Spleen (tissue), 11 donors: ENCODE results near the gene VPS54. TPM values are rescaled to one million over a fixed set of nuclear protein-coding genes. Genes with fewer than 3 reads are reported as not detected.
"Not testable (repeated sequence)": the region's sequence is repeated elsewhere in the genome, so short reads cannot be mapped to it uniquely, and the experiment has no call there.

ENCODE experiments used
- DNase-seq: peaks from one replicate; pipeline ENCODE4 v3.0.0-alpha.2; 2020
- H3K27ac ChIP-seq, 8 donors: fragments of 200-600 bp; sonication (generic) in 7 of 8; 1 replicate in 4 of 8; 2 replicates in 4 of 8; pipeline versions ENCODE4 v1.5.0 to v1.8.0; 2016 to 2021; ENCODE audit warnings: inconsistent platforms in 4 of 8, mild to moderate bottlenecking in 4 of 8, moderate library complexity in 1 of 8
- H3K27me3 ChIP-seq, 7 donors: fragments of 200-600 bp; sonication (generic) in 6 of 7; replicated peaks in 1 of 7; 1 replicate in 4 of 7; 2 replicates in 3 of 7; pipeline versions ENCODE4 v1.5.0 to v1.8.0; 2016 to 2021; ENCODE audit warnings: inconsistent platforms in 3 of 7, mild to moderate bottlenecking in 1 of 7
- H3K36me3 ChIP-seq, 6 donors: fragments of 200-600 bp; sonication (generic) in 5 of 6; 1 replicate in 4 of 6; 2 replicates in 2 of 6; pipeline versions ENCODE4 v1.5.0 to v1.8.0; 2016 to 2021; ENCODE audit warnings: inconsistent platforms in 2 of 6
- H3K4me1 ChIP-seq, 6 donors: fragments of 200-600 bp; sonication (generic) in 5 of 6; 1 replicate in 3 of 6; 2 replicates in 3 of 6; pipeline versions ENCODE4 v1.5.0 to v1.8.0; 2016 to 2021; ENCODE audit warnings: inconsistent platforms in 3 of 6
- H3K4me3 ChIP-seq, 8 donors: fragments of 200-600 bp; sonication (generic) in 7 of 8; 1 replicate in 4 of 8; 2 replicates in 4 of 8; pipeline versions ENCODE4 v1.5.0 to v1.8.0; 2016 to 2021; ENCODE audit warnings: inconsistent platforms in 4 of 8, mild to moderate bottlenecking in 4 of 8, moderate library complexity in 2 of 8
- H3K9me3 ChIP-seq, 8 donors: fragments of 200-600 bp; sonication (generic) in 7 of 8; 1 replicate in 4 of 8; 2 replicates in 4 of 8; pipeline versions ENCODE4 v1.5.0 to v1.8.0; 2016 to 2021; ENCODE audit warnings: inconsistent platforms in 4 of 8
- POLR2A ChIP-seq, 3 donors: fragments of 450-650 bp; IDR thresholded peaks; one replicate each; pipeline ENCODE4 v1.5.1; 2017; ENCODE audit warnings: antibody characterized with exemption in 3 of 3, mild to moderate bottlenecking in 1 of 3
- POLR2AphosphoS5 ChIP-seq, 3 donors: sonication (generic); formaldehyde crosslinking; IDR thresholded peaks; one replicate each; pipeline ENCODE4 v1.5.1; 2017; ENCODE audit warnings: antibody characterized with exemption in 3 of 3
- WGBS, 5 donors: extraction: QIAGEN DNeasy Blood & Tissue Kit in 3 of 5; methylation state at CpG; one replicate each; pipeline versions ENCODE4 v1.1.5 to v1.1.7; 2013 to 2018; 5-methylcytosine and 5-hydroxymethylcytosine counted together
- intact Hi-C: fragments of 100-400 bp; cut with DNase I; formaldehyde crosslinking; loops from one replicate; pipeline ENCODE4 v1.15.0; 2023; ENCODE audit warnings: low total_unique reads
- polyA plus RNA-seq, 3 donors: library from polyadenylated mRNA; stranded (reverse); fragments of 200-250 nt; gene quantifications; one replicate each; pipeline ENCODE4 v1.2.1, GENCODE V29; 2013
- total RNA-seq, 7 donors: library from RNA; depleted of rRNA in 3 of 7; stranded (reverse); fragments of >200 nt in 3 of 7; fragmentation: NEBNext Ultra II Directional in 4 of 7; extraction: Animal tissue kit (Norgen Biotek cat#: 25700) in 4 of 7; gene quantifications; one replicate each; pipeline versions ENCODE4 v1.1.0 to v1.2.1, GENCODE V29; 2016 to 2021
- TF ChIP-seq, protein P1 (sequence below), 11 experiments: fragments of 200-600 bp in 7 of 11; fragments of 450-650 bp in 4 of 11; sonication (generic) in 4 of 11; IDR thresholded peaks in 8 of 11; conservative IDR thresholded peaks in 3 of 11; 1 replicate in 7 of 11; 2 replicates in 4 of 11; pipeline versions ENCODE4 v1.4.0 to v1.8.0; 2016 to 2021; ENCODE audit warnings: antibody characterized with exemption in 11 of 11, inconsistent platforms in 4 of 11, mild to moderate bottlenecking in 1 of 11
- donor health status: healthy with polysubstance abuse.
- donor health status: DM: no; HTN: no; CAD: no; lungs with moderate emphysema.
- donor health status: DM: no; HTN: no; CAD: no.
- donor health status: Bipolar disorder and iron deficiency.
- donor health status: healthy.
- donor health status: DM: no; HTN: no; CAD: no.
- donor health status: DM: yes; HTN: yes; CAD: no.

VPS54 gene
- total and polyA plus RNA-seq, 10 donors = 9.2 to 31.3 (median 23.8) TPM

DNA sequence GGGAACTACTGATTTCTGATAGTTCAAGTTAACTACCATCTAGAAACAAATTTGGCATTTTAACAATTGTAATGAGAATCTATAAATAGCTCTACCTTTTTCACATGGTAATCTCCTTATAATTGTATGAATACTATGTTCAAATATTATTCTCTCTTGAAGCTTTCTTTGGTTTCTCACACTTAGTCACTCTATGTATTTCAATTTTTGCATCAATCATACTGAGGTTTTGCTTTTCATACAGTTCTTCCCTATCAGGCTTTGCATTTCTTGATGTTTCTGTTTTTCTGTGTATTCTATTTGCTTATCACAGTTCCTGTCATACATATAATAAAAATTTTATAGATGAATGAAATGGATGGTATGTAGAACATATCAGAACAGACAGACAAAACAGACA, 16.0 kb downstream of the VPS54 start:
- Histone ChIP-seq H3K4me3 (no peak overlapping the region), H3K4me1 (peaks cover 0 to 21% (median 0%) of the 10 kb centered on the region in 6 donors), H3K36me3 (peaks cover 0 to 26% (median 0%) of the 10 kb centered on the region in 6 donors), H3K27me3 (no peaks in the 10 kb centered on the region), H3K27ac (no peak overlapping the region), H3K9me3 (peaks cover 0 to 7% (median under 1%) of the 10 kb centered on the region in 8 donors)
- DNase-seq = no peak
- intact Hi-C loops = no loop called here
- TF ChIP-seq POLR2AphosphoS5 (IDR thresholded peaks at IDR 0.05) = no peak
- TF ChIP-seq POLR2A (IDR thresholded peaks at IDR 0.05) = no peak
- TF ChIP-seq, protein P1, sequence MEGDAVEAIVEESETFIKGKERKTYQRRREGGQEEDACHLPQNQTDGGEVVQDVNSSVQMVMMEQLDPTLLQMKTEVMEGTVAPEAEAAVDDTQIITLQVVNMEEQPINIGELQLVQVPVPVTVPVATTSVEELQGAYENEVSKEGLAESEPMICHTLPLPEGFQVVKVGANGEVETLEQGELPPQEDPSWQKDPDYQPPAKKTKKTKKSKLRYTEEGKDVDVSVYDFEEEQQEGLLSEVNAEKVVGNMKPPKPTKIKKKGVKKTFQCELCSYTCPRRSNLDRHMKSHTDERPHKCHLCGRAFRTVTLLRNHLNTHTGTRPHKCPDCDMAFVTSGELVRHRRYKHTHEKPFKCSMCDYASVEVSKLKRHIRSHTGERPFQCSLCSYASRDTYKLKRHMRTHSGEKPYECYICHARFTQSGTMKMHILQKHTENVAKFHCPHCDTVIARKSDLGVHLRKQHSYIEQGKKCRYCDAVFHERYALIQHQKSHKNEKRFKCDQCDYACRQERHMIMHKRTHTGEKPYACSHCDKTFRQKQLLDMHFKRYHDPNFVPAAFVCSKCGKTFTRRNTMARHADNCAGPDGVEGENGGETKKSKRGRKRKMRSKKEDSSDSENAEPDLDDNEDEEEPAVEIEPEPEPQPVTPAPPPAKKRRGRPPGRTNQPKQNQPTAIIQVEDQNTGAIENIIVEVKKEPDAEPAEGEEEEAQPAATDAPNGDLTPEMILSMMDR (IDR thresholded peaks at IDR 0.05 in 8 of 11, conservative IDR thresholded peaks at IDR 0.05 in 3 of 11) = no peak

GRCh38 chr2:64001382-64002101, 17.7 kb downstream of the VPS54 start:
- no peak for TF ChIP-seq POLR2A (IDR thresholded peaks at IDR 0.05)
- Histone ChIP-seq H3K4me1 (peaks cover 0 to 12% (median 0%) of the 10 kb centered on the region in 6 donors), H3K4me3 (no peak overlapping the region), H3K27me3 (no peaks in the 10 kb centered on the region), H3K9me3 (peaks cover 0 to 24% (median 18%) of the 10 kb centered on the region in 8 donors), H3K27ac (no peak overlapping the region), H3K36me3 (peaks cover 0 to 20% (median 0%) of the 10 kb centered on the region in 6 donors)
- 96 to 100% (median 98%) methylated on average over 3 to 5 of the region's 5 CpGs for WGBS, 5 donors
- intact Hi-C loops = no loop called here
- no peak for DNase-seq

- intact Hi-C loops = no loop called here
- WGBS, 5 donors = 94 to 100% (median 98%) methylated on average over 3 to 5 of the region's 5 CpGs
- TF ChIP-seq, protein P1 (IDR thresholded peaks at IDR 0.05 in 8 of 11, conservative IDR thresholded peaks at IDR 0.05 in 3 of 11) = no peak
- TF ChIP-seq POLR2AphosphoS5 (IDR thresholded peaks at IDR 0.05) = no peak
- TF ChIP-seq POLR2A (IDR thresholded peaks at IDR 0.05) = no peak
- Histone ChIP-seq H3K4me3 (no peak overlapping the region), H3K27ac (no peak overlapping the region), H3K36me3 (peaks cover 0 to 16% (median 0%) of the 10 kb centered on the region in 6 donors), H3K27me3 (no peaks in the 10 kb centered on the region), H3K4me1 (peaks cover 0 to 12% (median 0%) of the 10 kb centered on the region in 6 donors), H3K9me3 (peaks cover 0 to 29% (median 21%) of the 10 kb centered on the region in 8 donors)
- DNase-seq = no peak
Measured at GRCh38 chr2:64000630-64001381, 18.4 kb downstream of the VPS54 start.

DNA sequence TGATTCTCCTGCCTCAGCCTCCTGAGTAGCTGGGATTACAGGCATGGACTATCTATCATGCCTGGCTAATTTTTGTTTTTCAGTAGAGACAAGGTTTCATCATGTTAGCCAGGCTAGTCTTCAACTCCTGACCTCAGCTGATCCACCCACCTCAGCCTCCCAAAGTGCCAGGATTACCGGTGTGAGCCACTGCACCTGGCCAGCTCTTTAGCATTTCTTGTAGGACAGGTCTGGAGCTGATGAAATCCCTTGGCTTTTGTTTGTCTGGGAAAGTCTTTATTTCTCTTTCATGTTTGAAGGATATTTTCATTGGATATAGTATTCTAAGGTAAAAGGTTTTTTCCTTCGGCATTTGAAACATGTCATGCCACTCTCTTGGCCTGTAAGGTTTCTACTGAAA, 20.2 kb downstream of the VPS54 start:
- TF ChIP-seq, protein P1 (IDR thresholded peaks at IDR 0.05 in 8 of 11, conservative IDR thresholded peaks at IDR 0.05 in 3 of 11) = no peak
- TF ChIP-seq POLR2A (IDR thresholded peaks at IDR 0.05) (no peak), POLR2AphosphoS5 (IDR thresholded peaks at IDR 0.05) (no peak)
- WGBS, 5 donors = 98 to 100% (median 98%) methylated on average over 2 of the region's 2 CpGs
- Histone ChIP-seq H3K36me3 (peaks cover 0 to 22% (median 0%) of the 10 kb centered on the region in 6 donors), H3K4me3 (no peak overlapping the region), H3K27ac (no peak overlapping the region), H3K9me3 (peaks cover 0 to 29% (median 21%) of the 10 kb centered on the region in 8 donors), H3K4me1 (peaks cover 0 to 5% (median 0%) of the 10 kb centered on the region in 6 donors), H3K27me3 (no peaks in the 10 kb centered on the region)
- DNase-seq = no peak
- intact Hi-C loops = no loop called here

GRCh38 chr2:63996582-63997198, 22.5 kb downstream of the VPS54 start:
- H3K27ac ChIP-seq, H3K27me3 ChIP-seq, DNase-seq, intact Hi-C loops, H3K4me1 ChIP-seq, H3K4me3 ChIP-seq: not testable (repeated sequence)
- Histone ChIP-seq H3K9me3 (peaks cover 0 to 29% (median 21%) of the 10 kb centered on the region in 8 donors), H3K36me3 (peaks cover 0 to 22% (median 0%) of the 10 kb centered on the region in 6 donors)
- 96 to 99% (median 96%) methylated on average over 10 of the region's 10 CpGs for WGBS, 5 donors

GRCh38 chr2:63994329-63995070, 24.7 kb downstream of the VPS54 start:
- H3K36me3 ChIP-seq, H3K27me3 ChIP-seq, H3K27ac ChIP-seq, intact Hi-C loops, H3K4me1 ChIP-seq, DNase-seq, H3K4me3 ChIP-seq: not testable (repeated sequence)
- 94 to 98% (median 97%) methylated on average over 9 of the region's 9 CpGs for WGBS, 5 donors
- H3K9me3 ChIP-seq = peaks cover 0 to 40% (median 27%) of the 10 kb centered on the region in 8 donors
